ENCODE results near the gene CRACR2B.

DNA sequence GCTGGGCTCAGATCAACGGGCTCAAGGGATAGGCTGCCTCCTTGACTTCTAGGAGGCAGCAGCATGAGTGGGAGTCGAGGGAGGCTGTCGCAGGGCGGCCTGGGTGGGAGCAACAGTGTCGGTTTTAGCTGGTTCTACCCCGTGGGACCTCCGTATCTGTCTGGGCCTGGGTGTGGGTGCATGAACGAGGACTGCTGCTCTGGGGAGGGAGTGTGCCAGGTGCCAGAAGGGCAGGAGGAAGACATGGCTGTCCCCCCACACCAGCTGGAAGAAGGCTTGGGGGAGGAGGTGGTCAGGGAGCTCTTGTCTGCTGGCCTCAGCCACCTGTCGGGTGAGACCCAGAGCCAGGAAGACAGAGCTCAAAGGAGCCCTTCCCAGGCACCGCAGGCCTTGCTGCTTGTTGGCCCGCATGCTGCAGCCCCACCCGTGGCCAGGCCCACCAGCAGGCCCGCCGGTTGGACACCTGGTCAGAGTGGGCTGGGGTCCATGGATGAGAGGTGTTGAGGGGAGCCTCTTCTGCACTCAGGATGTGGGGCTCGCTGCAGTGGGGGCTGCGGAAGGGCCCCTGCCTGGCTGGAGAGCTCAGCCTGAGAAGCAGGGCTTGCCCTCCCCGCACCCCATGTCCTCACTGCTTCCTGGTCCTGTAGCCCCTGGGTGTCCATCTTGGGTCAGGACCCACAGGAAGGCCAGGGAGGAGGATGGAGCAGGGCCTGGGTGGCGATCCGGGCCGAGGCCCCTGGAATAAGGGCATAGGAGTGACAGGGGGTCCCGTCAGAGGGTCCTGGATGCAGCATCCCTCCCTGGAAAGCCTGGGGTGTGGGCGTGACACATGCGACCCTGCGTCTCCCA lies 41.3 kb upstream of the CRACR2B start:
- TF ChIP-seq SIN3A (IDR thresholded peaks at IDR 0.05; ENCODE audit: low read depth) (no peak), EZH2 (IDR thresholded peaks at IDR 0.05) (no peak)
- TF ChIP-seq, protein P1, sequence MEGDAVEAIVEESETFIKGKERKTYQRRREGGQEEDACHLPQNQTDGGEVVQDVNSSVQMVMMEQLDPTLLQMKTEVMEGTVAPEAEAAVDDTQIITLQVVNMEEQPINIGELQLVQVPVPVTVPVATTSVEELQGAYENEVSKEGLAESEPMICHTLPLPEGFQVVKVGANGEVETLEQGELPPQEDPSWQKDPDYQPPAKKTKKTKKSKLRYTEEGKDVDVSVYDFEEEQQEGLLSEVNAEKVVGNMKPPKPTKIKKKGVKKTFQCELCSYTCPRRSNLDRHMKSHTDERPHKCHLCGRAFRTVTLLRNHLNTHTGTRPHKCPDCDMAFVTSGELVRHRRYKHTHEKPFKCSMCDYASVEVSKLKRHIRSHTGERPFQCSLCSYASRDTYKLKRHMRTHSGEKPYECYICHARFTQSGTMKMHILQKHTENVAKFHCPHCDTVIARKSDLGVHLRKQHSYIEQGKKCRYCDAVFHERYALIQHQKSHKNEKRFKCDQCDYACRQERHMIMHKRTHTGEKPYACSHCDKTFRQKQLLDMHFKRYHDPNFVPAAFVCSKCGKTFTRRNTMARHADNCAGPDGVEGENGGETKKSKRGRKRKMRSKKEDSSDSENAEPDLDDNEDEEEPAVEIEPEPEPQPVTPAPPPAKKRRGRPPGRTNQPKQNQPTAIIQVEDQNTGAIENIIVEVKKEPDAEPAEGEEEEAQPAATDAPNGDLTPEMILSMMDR (IDR thresholded peaks at IDR 0.05 in 2 of 3, conservative IDR thresholded peaks at IDR 0.05 in 1 of 3; ENCODE audit: borderline replicate concordance in 1 of 3, insufficient read depth in 1 of 3, low read depth in 2 of 3, low read length in 2 of 3): no peak

Data from HCT116 (cell line).